NB4 (cell line): Measurements from ENCODE around the gene LYRM2.
A peak's percentile ranks its signal among the peaks of the same experiment; 100 is the strongest.
"Not testable (repeated sequence)": the region's sequence is repeated elsewhere in the genome, so short reads cannot be mapped to it uniquely, and the experiment has no call there.

Experiments used
- DNase-seq: peaks from one replicate; pipeline ENCODE4 v3.0.0; 2010; ENCODE audit warnings: low read depth
- H3K4me3 ChIP-seq: one replicate; pipeline ENCODE4 v1.5.1; 2011; ENCODE audit warnings: mild to moderate bottlenecking, low read depth, low read length, moderate library complexity
- CTCF ChIP-seq: IDR thresholded peaks from one replicate; pipeline ENCODE4 v1.5.1; 2012; ENCODE audit warnings: low read depth, low read length
- MAX ChIP-seq: IDR thresholded peaks from 2 replicates; pipeline ENCODE4 v1.6.1; 2011; ENCODE audit warnings: low read depth, low read length
- MYC ChIP-seq: IDR thresholded peaks from 2 replicates; pipeline ENCODE4 v1.6.1; 2011; ENCODE audit warnings: low read depth, low read length
- POLR2A ChIP-seq: IDR thresholded peaks from 2 replicates; pipeline ENCODE4 v1.6.1; 2011; ENCODE audit warnings: mild to moderate bottlenecking; ENCODE audit not compliant: insufficient read length; ENCODE audit errors: extremely low read depth

The LYRM2 gene

GRCh38 chr6:89643406-89643805 lies 4.9 kb upstream of the LYRM2 start:
- no peak overlapping the region for H3K4me3 ChIP-seq
- DNase-seq, result no peak
- TF ChIP-seq MAX, result no peak
- no peak for TF ChIP-seq POLR2A
- TF ChIP-seq CTCF, result no peak
- TF ChIP-seq MYC, result no peak

- TF ChIP-seq MAX (no peak), CTCF (no peak), POLR2A (no peak), MYC (no peak)
- DNase-seq, result no peak
- H3K4me3 ChIP-seq, result no peak overlapping the region
Observed at GRCh38 chr6:89642956-89643355, 4.4 kb upstream of the LYRM2 start.

- DNase-seq, H3K4me3 ChIP-seq: not testable (repeated sequence)
Observed at GRCh38 chr6:89641581-89641980, 3.0 kb upstream of the LYRM2 start.

- no peak overlapping the region for H3K4me3 ChIP-seq
- TF ChIP-seq MYC (no peak), MAX (no peak), POLR2A (no peak), CTCF (no peak)
- DNase-seq, result peak; percentile 9
Observed at GRCh38 chr6:89640804-89641203, 2.3 kb upstream of the LYRM2 start.

- peak overlapping the region; percentile 86 for H3K4me3 ChIP-seq
- no peak for TF ChIP-seq POLR2A
- TF ChIP-seq MYC, result no peak
- no peak for TF ChIP-seq MAX
- no peak for TF ChIP-seq CTCF
- no peak for DNase-seq
Observed at GRCh38 chr6:89637960-89638319, 607 bp downstream of the LYRM2 start.

- DNase-seq, H3K4me3 ChIP-seq: not testable (repeated sequence)
Observed at GRCh38 chr6:89636412-89636811, 2.1 kb downstream of the LYRM2 start.

GRCh38 chr6:89630488-89630887 lies 8.1 kb downstream of the LYRM2 start:
- no peak for DNase-seq
- no peak for TF ChIP-seq MYC
- no peak for TF ChIP-seq POLR2A
- TF ChIP-seq CTCF, result no peak
- TF ChIP-seq MAX, result no peak
- no peak overlapping the region for H3K4me3 ChIP-seq
